ENCODE measurements around the gene P2RY8. TPM values are rescaled to one million over a fixed set of nuclear protein-coding genes. Genes with fewer than 3 reads are reported as not detected.

P2RY8 gene
- total RNA-seq, 1 experiment from 2014 or later, result 0.44 TPM

- Histone ChIP-seq H2AFZ (ENCODE audit: low read depth, low read length, poor library complexity, severe bottlenecking) (no peak overlapping the region), H3K4me1 (ENCODE audit: control insufficient read depth in 1 of 2, insufficient read depth in 2 of 2, low read length in 2 of 2) (peaks cover 0 to 14% of the 10 kb centered on the region in 2 experiments; a peak in 2 of 4 replicates), H3K9me3 (ENCODE audit: control insufficient read depth in 1 of 2, insufficient read depth in 1 of 2, low read depth in 1 of 2, low read length in 2 of 2) (no peaks in the 10 kb centered on the region), H3K4me3 (replicated peaks in 1 of 2; ENCODE audit: low read depth in 1 of 2, low read length in 2 of 2) (no peak overlapping the region), H3K27me3 (ENCODE audit: insufficient read depth, low read length) (no peaks in the 10 kb centered on the region), H3K4me2 (ENCODE audit: low read length) (no peak overlapping the region), H3K27ac (ENCODE audit: low read depth, low read length) (no peak overlapping the region), H3K79me2 (ENCODE audit: insufficient read depth, low read length) (no peaks in the 10 kb centered on the region), H4K20me1 (ENCODE audit: insufficient read depth) (no peaks in the 10 kb centered on the region), H3K9ac (ENCODE audit: low read length) (no peak overlapping the region), H3K36me3 (ENCODE audit: control insufficient read depth in 1 of 2, insufficient read depth in 2 of 2, low read length in 2 of 2) (no peaks in the 10 kb centered on the region), H3K9me2 (ENCODE audit: insufficient read depth) (no peaks in the 10 kb centered on the region)
- ChIA-PET CTCF (no interaction called here), RAD21 (ENCODE audit: low non-redundant PET in 1 of 2, low total read pairs in 2 of 2, uncharacterized antibody in 2 of 2, unreplicated experiment in 2 of 2) (no interaction called here), POLR2A (no interaction called here)
- DNase-seq (ENCODE audit: low read depth, low spot score) (no peak), ATAC-seq (peak; percentile 72)
- intact Hi-C loops (cut with micrococcal nuclease), result loop anchor here (5.0 kb wide), 1 partner anchor 129 kb away; the partner anchor contains the start of gene ASMTL
- TF ChIP-seq, protein P1, sequence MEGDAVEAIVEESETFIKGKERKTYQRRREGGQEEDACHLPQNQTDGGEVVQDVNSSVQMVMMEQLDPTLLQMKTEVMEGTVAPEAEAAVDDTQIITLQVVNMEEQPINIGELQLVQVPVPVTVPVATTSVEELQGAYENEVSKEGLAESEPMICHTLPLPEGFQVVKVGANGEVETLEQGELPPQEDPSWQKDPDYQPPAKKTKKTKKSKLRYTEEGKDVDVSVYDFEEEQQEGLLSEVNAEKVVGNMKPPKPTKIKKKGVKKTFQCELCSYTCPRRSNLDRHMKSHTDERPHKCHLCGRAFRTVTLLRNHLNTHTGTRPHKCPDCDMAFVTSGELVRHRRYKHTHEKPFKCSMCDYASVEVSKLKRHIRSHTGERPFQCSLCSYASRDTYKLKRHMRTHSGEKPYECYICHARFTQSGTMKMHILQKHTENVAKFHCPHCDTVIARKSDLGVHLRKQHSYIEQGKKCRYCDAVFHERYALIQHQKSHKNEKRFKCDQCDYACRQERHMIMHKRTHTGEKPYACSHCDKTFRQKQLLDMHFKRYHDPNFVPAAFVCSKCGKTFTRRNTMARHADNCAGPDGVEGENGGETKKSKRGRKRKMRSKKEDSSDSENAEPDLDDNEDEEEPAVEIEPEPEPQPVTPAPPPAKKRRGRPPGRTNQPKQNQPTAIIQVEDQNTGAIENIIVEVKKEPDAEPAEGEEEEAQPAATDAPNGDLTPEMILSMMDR (IDR thresholded peaks at IDR 0.05 in 2 of 3, conservative IDR thresholded peaks at IDR 0.05 in 1 of 3; ENCODE audit: borderline replicate concordance in 1 of 3, insufficient read depth in 1 of 3, low read depth in 2 of 3, low read length in 2 of 3), result peak; percentile 22 to 78 (median 71); a peak in 5 of 6 replicates
- TF ChIP-seq YY1 (IDR thresholded peaks at IDR 0.05; ENCODE audit: extremely low read depth, insufficient replicate concordance, low read depth, low read length), result no peak
- no peak for TF ChIP-seq SIN3A (IDR thresholded peaks at IDR 0.05; ENCODE audit: low read depth)
- peak; percentile 43 for TF ChIP-seq RAD21 (IDR thresholded peaks at IDR 0.05; ENCODE audit: low read depth)
- no TSS peak for BruUV-seq (replicated peaks)
Observed at GRCh38 chrX:1581132-1581531, 44.1 kb upstream of the P2RY8 start.

DNA sequence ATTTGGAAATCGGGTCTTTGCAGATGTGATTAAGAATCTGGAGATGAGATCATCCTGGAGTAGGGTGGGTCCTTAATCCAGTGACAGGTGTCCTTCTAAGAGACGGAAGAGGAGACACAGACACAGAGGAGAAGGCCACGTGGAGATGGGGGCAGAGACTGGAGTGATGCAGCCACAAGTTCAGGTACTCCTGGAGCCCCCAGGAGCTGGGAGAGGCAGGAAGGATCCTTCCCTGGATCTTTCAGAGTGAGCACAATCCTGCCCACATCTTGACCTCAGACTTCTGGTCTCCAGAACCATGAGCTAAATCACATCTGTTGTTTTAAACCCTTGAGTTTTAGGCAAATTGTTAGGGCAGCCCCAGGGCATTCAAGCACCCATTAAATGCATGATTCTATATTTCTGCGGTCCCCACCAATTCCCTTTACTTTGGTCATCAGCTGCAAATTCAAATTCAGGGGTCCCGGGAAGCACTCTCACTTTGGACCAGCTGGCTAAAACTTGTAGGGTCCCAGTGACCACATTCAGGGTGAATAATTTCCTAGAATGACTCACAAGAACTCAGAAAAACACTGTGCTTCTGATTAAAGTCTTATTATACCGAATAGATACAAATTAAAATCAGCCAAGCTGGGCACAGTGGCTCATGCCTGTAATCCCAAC is 41.7 kb upstream of the P2RY8 start:
- no peak for DNase-seq (ENCODE audit: low read depth, low spot score)
- ChIA-PET POLR2A (no interaction called here), CTCF (no interaction called here), RAD21 (ENCODE audit: low non-redundant PET in 1 of 2, low total read pairs in 2 of 2, uncharacterized antibody in 2 of 2, unreplicated experiment in 2 of 2) (no interaction called here)
- H2AFZ ChIP-seq (ENCODE audit: low read depth, low read length, poor library complexity, severe bottlenecking), result no peak overlapping the region
- H3K4me1 ChIP-seq (ENCODE audit: control insufficient read depth in 1 of 2, insufficient read depth in 2 of 2, low read length in 2 of 2), result peaks cover 0 to 13% of the 10 kb centered on the region in 2 experiments; a peak in 2 of 4 replicates
- no peak for ATAC-seq
- no peaks in the 10 kb centered on the region for H3K9me3 ChIP-seq (ENCODE audit: control insufficient read depth in 1 of 2, insufficient read depth in 1 of 2, low read depth in 1 of 2, low read length in 2 of 2)
- H3K4me3 ChIP-seq (replicated peaks in 1 of 2; ENCODE audit: low read depth in 1 of 2, low read length in 2 of 2), result no peak overlapping the region
- H3K9ac ChIP-seq (ENCODE audit: low read length), result no peak overlapping the region
- intact Hi-C loops (cut with micrococcal nuclease), result no loop called here
- H3K27me3 ChIP-seq (ENCODE audit: insufficient read depth, low read length), result no peaks in the 10 kb centered on the region
- no peak for TF ChIP-seq EGR1 (IDR thresholded peaks at IDR 0.05; ENCODE audit: low read depth)
- TF ChIP-seq SP1 (IDR thresholded peaks at IDR 0.05; ENCODE audit: low read depth), result no peak
- no peak for TF ChIP-seq ELF1 (IDR thresholded peaks at IDR 0.05; ENCODE audit: borderline replicate concordance, low read depth)
- no peak for TF ChIP-seq YY1 (IDR thresholded peaks at IDR 0.05; ENCODE audit: extremely low read depth, insufficient replicate concordance, low read depth, low read length)
- TF ChIP-seq CEBPB (IDR thresholded peaks at IDR 0.05; ENCODE audit: low read depth), result no peak
- no peak for TF ChIP-seq ZNF274 (IDR thresholded peaks at IDR 0.05; ENCODE audit: low read depth, low read length)
- no peak for TF ChIP-seq CBX3 (IDR thresholded peaks at IDR 0.05; ENCODE audit: low read depth)
- TF ChIP-seq FOSL1 (IDR thresholded peaks at IDR 0.05; ENCODE audit: low read depth), result no peak
- H3K9me2 ChIP-seq (ENCODE audit: insufficient read depth), result no peaks in the 10 kb centered on the region
- H3K4me2 ChIP-seq (ENCODE audit: low read length), result no peak overlapping the region
- H3K27ac ChIP-seq (ENCODE audit: low read depth, low read length), result no peak overlapping the region
- BruUV-seq (replicated peaks), result no TSS peak
- no peaks in the 10 kb centered on the region for H3K79me2 ChIP-seq (ENCODE audit: insufficient read depth, low read length)
- no peaks in the 10 kb centered on the region for H4K20me1 ChIP-seq (ENCODE audit: insufficient read depth)
- H3K36me3 ChIP-seq (ENCODE audit: control insufficient read depth in 1 of 2, insufficient read depth in 2 of 2, low read length in 2 of 2), result no peaks in the 10 kb centered on the region

Data from HCT116 (cell line).